GM12878 (cell line): ENCODE results near the gene CELSR1. TPM values are rescaled to one million over a fixed set of nuclear protein-coding genes. Genes with fewer than 3 reads are reported as not detected.

Experiments
- ATAC-seq: fragments of 200-7000 bp; cut with Tn5 transposase; 3 replicates; pipeline ENCODE4 v1.9.1; 2020; ENCODE audit warnings: mild to moderate bottlenecking, moderate library complexity
- BruUV-seq: library from RNA; stranded (reverse); fragments of 400-500 nt; replicated peaks from 2 replicates; lab custom pipeline; 2021; lab: Mats Ljungman, UMichigan
- CTCF ChIA-PET: fragments of 300-600 bp; sonication (Branson Sonifier 250); formaldehyde crosslinking; extraction: SDS; loops from one replicate; lab custom pipeline; 2021; ENCODE audit warnings: inconsistent platforms; lab: Yijun Ruan, JAX
- POLR2A ChIA-PET: fragments of 350-600 bp; formaldehyde crosslinking; extraction: SDS; loops from one replicate; lab custom pipeline; 2021; ENCODE audit warnings: inconsistent platforms; lab: Charles Lee
- RAD21 ChIA-PET: fragments of 300-600 bp; sonication (Branson Sonifier 250); formaldehyde crosslinking; loops from one replicate; lab custom pipeline; 2023; ENCODE audit warnings: antibody characterized with exemption; ENCODE audit not compliant: unreplicated experiment; lab: Charles Lee
- SMC1A ChIA-PET: fragments of 300-600 bp; sonication (Branson Sonifier 250); formaldehyde crosslinking; loops from one replicate; lab custom pipeline; 2023; ENCODE audit not compliant: unreplicated experiment, uncharacterized antibody; lab: Charles Lee
- DNase-seq: peaks from one replicate; pipeline ENCODE4 v3.0.0-alpha.2; 2011; ENCODE audit warnings: low read depth, low spot score
- FAIRE-seq: peaks from 3 replicates; lab custom pipeline; 2011; peaks lifted over from hg19 to GRCh38; lab: Jason Lieb, UNC
- H2AFZ ChIP-seq: 2 replicates; pipeline ENCODE4 v1.6.0; 2011; ENCODE audit warnings: low read depth, low read length, control low read depth; ENCODE audit not compliant: control insufficient read depth
- H3K27ac ChIP-seq: 2 replicates; pipeline ENCODE4 v1.5.1; 2011; ENCODE audit warnings: control low read depth; ENCODE audit not compliant: control insufficient read depth, insufficient read depth
- H3K27me3 ChIP-seq, 2 experiments: replicated peaks in 1 of 2; 2 replicates each; pipeline versions ENCODE4 v1.6.0 to v1.6.1; 2011; ENCODE audit warnings: low read length in 1 of 2; ENCODE audit not compliant: control insufficient read depth in 2 of 2, insufficient read depth in 2 of 2
- H3K36me3 ChIP-seq, 2 experiments: 2 replicates each; pipeline ENCODE4 v1.5.1; 2011; ENCODE audit warnings: low read length in 1 of 2; ENCODE audit not compliant: control insufficient read depth in 2 of 2, insufficient read depth in 2 of 2
- H3K4me1 ChIP-seq: 2 replicates; pipeline ENCODE4 v1.6.1; 2011; ENCODE audit warnings: mild to moderate bottlenecking, low read length, moderate library complexity, mixed read lengths; ENCODE audit not compliant: control insufficient read depth, insufficient read depth
- H3K4me2 ChIP-seq: 2 replicates; pipeline ENCODE4 v1.6.0; 2011; ENCODE audit warnings: control low read depth; ENCODE audit not compliant: control insufficient read depth, insufficient read depth
- H3K4me3 ChIP-seq: fragments of 200-600 bp; sonication (generic); 2 replicates; pipeline ENCODE4 v1.5.1; 2016
- H3K79me2 ChIP-seq: 2 replicates; pipeline ENCODE4 v1.6.0; 2011; ENCODE audit warnings: low read length; ENCODE audit not compliant: control insufficient read depth, insufficient read depth
- H3K9ac ChIP-seq: 2 replicates; pipeline ENCODE4 v1.8.0; 2011; ENCODE audit warnings: low read length, control low read depth, mixed read lengths; ENCODE audit not compliant: control insufficient read depth, insufficient read depth
- H3K9me3 ChIP-seq: replicated peaks from 3 replicates; pipeline ENCODE4 v1.5.1; 2011; ENCODE audit warnings: mild to moderate bottlenecking, low read length; ENCODE audit not compliant: control insufficient read depth, insufficient read depth
- H4K20me1 ChIP-seq: 2 replicates; pipeline ENCODE4 v1.6.0; 2011; ENCODE audit not compliant: control insufficient read depth, insufficient read depth
- BACH1 ChIP-seq: fragments of 450-650 bp; IDR thresholded peaks from 2 replicates; pipeline ENCODE4 v1.6.1; 2017; ENCODE audit warnings: mild to moderate bottlenecking, borderline replicate concordance
- KLF5 ChIP-seq: fragments of 450-650 bp; IDR thresholded peaks from 2 replicates; pipeline ENCODE4 v1.6.1; 2014; ENCODE audit warnings: mild to moderate bottlenecking; ENCODE audit not compliant: partially characterized antibody
- MXI1 ChIP-seq: fragments of 150-350 bp; IDR thresholded peaks from 2 replicates; pipeline ENCODE4 v1.6.1; 2011; ENCODE audit warnings: low read depth, mild to moderate bottlenecking, inconsistent platforms, low read length, improper control_type of control experiment
- NFYA ChIP-seq: IDR thresholded peaks from 2 replicates; pipeline ENCODE4 v1.6.1; 2011; ENCODE audit warnings: low read depth, mild to moderate bottlenecking, low read length, improper control_type of control experiment, borderline replicate concordance
- POLR2AphosphoS2 ChIP-seq: IDR thresholded peaks from 2 replicates; pipeline ENCODE4 v1.6.1; 2011; ENCODE audit warnings: low read depth, mild to moderate bottlenecking, low read length, improper control_type of control experiment, moderate library complexity
- TCF3 ChIP-seq: IDR thresholded peaks from 2 replicates; pipeline ENCODE4 v1.6.1; 2012; ENCODE audit warnings: low read depth, mild to moderate bottlenecking, low read length, borderline replicate concordance; ENCODE audit not compliant: insufficient read depth
- WGBS: methylation state at CpG from one replicate; pipeline ENCODE4 v1.1.6; 2016; ENCODE audit warnings: low lambda C conversion rate; ENCODE audit not compliant: insufficient replicate concordance, insufficient coverage; ENCODE audit errors: missing lambda C conversion rate; 5-methylcytosine and 5-hydroxymethylcytosine counted together
- in situ Hi-C: fragments of 300-500 bp; cut with MboI; formaldehyde crosslinking; loops from 9 replicates; pipeline ENCODE4 v1.14.3; 2018; ENCODE audit warnings: mixed read lengths
- intact Hi-C: fragments of 100-400 bp; cut with micrococcal nuclease; formaldehyde crosslinking; loops from one replicate; pipeline ENCODE4 v1.14.2; 2022; ENCODE audit not compliant: unreplicated experiment
- polyA plus RNA-seq, 11 experiments: library from polyadenylated mRNA; depleted of rRNA in 4 of 11; unstranded in 6 of 11; stranded (reverse) in 5 of 11; fragments of >200 nt; fragmentation: Nextera tagmentation in 4 of 11; fragmentation: Illumina TruSeq in 1 of 11; extraction: Ambion mirVana in 4 of 11; extraction: Trizol in 1 of 11; gene quantifications; 1 replicate in 1 of 11; 2 replicates in 10 of 11; pipeline versions ENCODE4 v1.2.1 to v1.2.3, GENCODE V29; 2011 to 2016; ENCODE audit warnings: inconsistent platforms in 2 of 11, missing spikeins in 2 of 11, low read depth in 1 of 11
- total RNA-seq, 4 experiments: library from RNA; depleted of rRNA in 3 of 4; stranded (reverse); fragments of >200 nt in 3 of 4; fragmentation: Illumina TruSeq in 1 of 4; extraction: Trizol in 1 of 4; gene quantifications; 2 replicates each; pipeline versions ENCODE4 v1.2.1 to v1.2.3, GENCODE V29; 2013 to 2021
- TF ChIP-seq, protein P1 (sequence below), 3 experiments: IDR thresholded peaks in 2 of 3; conservative IDR thresholded peaks in 1 of 3; 2 replicates each; pipeline ENCODE4 v1.5.1; 2011; ENCODE audit warnings: low read depth in 3 of 3, low read length in 3 of 3, mild to moderate bottlenecking in 3 of 3, control low read depth in 2 of 3, moderate library complexity in 2 of 3, inconsistent platforms in 1 of 3, mixed read lengths in 1 of 3; ENCODE audit not compliant: control insufficient read depth in 2 of 3, insufficient read depth in 1 of 3; ENCODE audit errors: extremely low read depth in 1 of 3
- TF ChIP-seq, protein P2 (sequence below): fragments of 450-650 bp; IDR thresholded peaks from 2 replicates; pipeline ENCODE4 v1.6.1; 2017; ENCODE audit warnings: mild to moderate bottlenecking, low read depth, inconsistent platforms; ENCODE audit not compliant: poor library complexity, severe bottlenecking
- TF ChIP-seq, protein P3 (sequence below): IDR thresholded peaks from 2 replicates; pipeline ENCODE4 v1.6.1; 2011; ENCODE audit warnings: low read depth, low read length, improper control_type of control experiment, borderline replicate concordance

Gene CELSR1
- total and polyA plus RNA-seq, 10 of the 15 experiments (the other 5 are each of a cell fraction or from before 2014, with no cell fraction given) = 0.05 to 1.7 (median 0.35) TPM; not detected in 2

GRCh38 chr22:46416891-46417580 lies 120.4 kb downstream of the CELSR1 start:
- SMC1A ChIA-PET = no interaction called here
- intact Hi-C loops (no loop called here), in situ Hi-C loops (no loop called here)
- BruUV-seq = no TSS peak
- H3K4me1 ChIP-seq = peaks cover 17% of the 10 kb centered on the region
- H3K79me2 ChIP-seq = no peaks in the 10 kb centered on the region
- CTCF ChIA-PET = no interaction called here
- POLR2A ChIA-PET = no interaction called here
- no peak overlapping the region for H3K4me2 ChIP-seq
- no peak overlapping the region for H2AFZ ChIP-seq
- no peak for FAIRE-seq
- DNase-seq = no peak
- 37% methylated on average over 24 of the region's 24 CpGs for WGBS
- H3K36me3 ChIP-seq = no peaks in the 10 kb centered on the region
- no peak overlapping the region for H3K27ac ChIP-seq
- TF ChIP-seq, protein P1, sequence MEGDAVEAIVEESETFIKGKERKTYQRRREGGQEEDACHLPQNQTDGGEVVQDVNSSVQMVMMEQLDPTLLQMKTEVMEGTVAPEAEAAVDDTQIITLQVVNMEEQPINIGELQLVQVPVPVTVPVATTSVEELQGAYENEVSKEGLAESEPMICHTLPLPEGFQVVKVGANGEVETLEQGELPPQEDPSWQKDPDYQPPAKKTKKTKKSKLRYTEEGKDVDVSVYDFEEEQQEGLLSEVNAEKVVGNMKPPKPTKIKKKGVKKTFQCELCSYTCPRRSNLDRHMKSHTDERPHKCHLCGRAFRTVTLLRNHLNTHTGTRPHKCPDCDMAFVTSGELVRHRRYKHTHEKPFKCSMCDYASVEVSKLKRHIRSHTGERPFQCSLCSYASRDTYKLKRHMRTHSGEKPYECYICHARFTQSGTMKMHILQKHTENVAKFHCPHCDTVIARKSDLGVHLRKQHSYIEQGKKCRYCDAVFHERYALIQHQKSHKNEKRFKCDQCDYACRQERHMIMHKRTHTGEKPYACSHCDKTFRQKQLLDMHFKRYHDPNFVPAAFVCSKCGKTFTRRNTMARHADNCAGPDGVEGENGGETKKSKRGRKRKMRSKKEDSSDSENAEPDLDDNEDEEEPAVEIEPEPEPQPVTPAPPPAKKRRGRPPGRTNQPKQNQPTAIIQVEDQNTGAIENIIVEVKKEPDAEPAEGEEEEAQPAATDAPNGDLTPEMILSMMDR (IDR thresholded peaks at IDR 0.05 in 2 of 3, conservative IDR thresholded peaks at IDR 0.05 in 1 of 3; ENCODE audit: control insufficient read depth in 2 of 3, extremely low read depth in 1 of 3, insufficient read depth in 1 of 3, low read depth in 3 of 3, low read length in 3 of 3) = no peak
- no peak for TF ChIP-seq POLR2AphosphoS2
- TF ChIP-seq BACH1 = no peak
- no peak for TF ChIP-seq KLF5
- TF ChIP-seq, protein P2, sequence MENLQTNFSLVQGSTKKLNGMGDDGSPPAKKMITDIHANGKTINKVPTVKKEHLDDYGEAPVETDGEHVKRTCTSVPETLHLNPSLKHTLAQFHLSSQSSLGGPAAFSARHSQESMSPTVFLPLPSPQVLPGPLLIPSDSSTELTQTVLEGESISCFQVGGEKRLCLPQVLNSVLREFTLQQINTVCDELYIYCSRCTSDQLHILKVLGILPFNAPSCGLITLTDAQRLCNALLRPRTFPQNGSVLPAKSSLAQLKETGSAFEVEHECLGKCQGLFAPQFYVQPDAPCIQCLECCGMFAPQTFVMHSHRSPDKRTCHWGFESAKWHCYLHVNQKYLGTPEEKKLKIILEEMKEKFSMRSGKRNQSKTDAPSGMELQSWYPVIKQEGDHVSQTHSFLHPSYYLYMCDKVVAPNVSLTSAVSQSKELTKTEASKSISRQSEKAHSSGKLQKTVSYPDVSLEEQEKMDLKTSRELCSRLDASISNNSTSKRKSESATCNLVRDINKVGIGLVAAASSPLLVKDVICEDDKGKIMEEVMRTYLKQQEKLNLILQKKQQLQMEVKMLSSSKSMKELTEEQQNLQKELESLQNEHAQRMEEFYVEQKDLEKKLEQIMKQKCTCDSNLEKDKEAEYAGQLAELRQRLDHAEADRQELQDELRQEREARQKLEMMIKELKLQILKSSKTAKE = no peak
- TF ChIP-seq, protein P3, sequence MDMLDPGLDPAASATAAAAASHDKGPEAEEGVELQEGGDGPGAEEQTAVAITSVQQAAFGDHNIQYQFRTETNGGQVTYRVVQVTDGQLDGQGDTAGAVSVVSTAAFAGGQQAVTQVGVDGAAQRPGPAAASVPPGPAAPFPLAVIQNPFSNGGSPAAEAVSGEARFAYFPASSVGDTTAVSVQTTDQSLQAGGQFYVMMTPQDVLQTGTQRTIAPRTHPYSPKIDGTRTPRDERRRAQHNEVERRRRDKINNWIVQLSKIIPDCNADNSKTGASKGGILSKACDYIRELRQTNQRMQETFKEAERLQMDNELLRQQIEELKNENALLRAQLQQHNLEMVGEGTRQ = no peak
- TF ChIP-seq TCF3 = no peak
- TF ChIP-seq MXI1 = no peak
- TF ChIP-seq NFYA = no peak
- H3K27me3 ChIP-seq = no peaks in the 10 kb centered on the region
- RAD21 ChIA-PET = no interaction called here
- H3K9ac ChIP-seq = no peak overlapping the region
- ATAC-seq = no peak
- H4K20me1 ChIP-seq = no peaks in the 10 kb centered on the region
- no peaks in the 10 kb centered on the region; the same call in 2 of the 3 replicates for H3K9me3 ChIP-seq
- H3K4me3 ChIP-seq = no peak overlapping the region
